Stimulated activated naive CD8-positive, alpha-beta T cell treated with anti-CD3 and anti-CD28 coated beads, Interleukin-15, Interleukin-2, amounts not matched to agents 100 ng/mL and 50 ng/mL, for 24 hours (primary cell): ENCODE results near the gene LAMC2.
"Not testable (repeated sequence)": the region's sequence is repeated elsewhere in the genome, so short reads cannot be mapped to it uniquely, and the experiment has no call there.

Source experiments
- H3K27ac Mint-ChIP-seq: one replicate; pipeline ENCODE4 v1.8.0; 2021; ENCODE audit warnings: mild to moderate bottlenecking, mixed read lengths
- H3K27me3 Mint-ChIP-seq: one replicate; pipeline ENCODE4 v1.8.0; 2021; ENCODE audit warnings: mixed read lengths
- H3K36me3 Mint-ChIP-seq: one replicate; pipeline ENCODE4 v1.8.0; 2021; ENCODE audit warnings: low read depth, mixed read lengths
- H3K4me1 Mint-ChIP-seq: one replicate; pipeline ENCODE4 v1.8.0; 2021; ENCODE audit warnings: low read depth, mixed read lengths
- H3K4me3 Mint-ChIP-seq: one replicate; pipeline ENCODE4 v1.8.0; 2021; ENCODE audit warnings: mild to moderate bottlenecking, mixed read lengths
- H3K9me3 Mint-ChIP-seq: one replicate; pipeline ENCODE4 v1.8.0; 2021; ENCODE audit warnings: mixed read lengths

The LAMC2 gene

GRCh38 chr1:183185941-183186490 is at the start of gene LAMC2:
TSS of gene LAMC2 (plus strand) at chr1:183186264. CDS start at chr1:183186353, 89 bp downstream.
- Mint-ChIP-seq H3K27me3 (peaks cover 17% of the 10 kb centered on the region), H3K9me3 (no peaks in the 10 kb centered on the region), H3K27ac (no peak within 1 kb of the TSS), H3K4me1 (peaks cover 7% of the 10 kb centered on the region), H3K36me3 (no peaks in the 10 kb centered on the region), H3K4me3 (no peak within 1 kb of the TSS)

- Mint-ChIP-seq H3K27ac (no peak overlapping the region), H3K4me3 (no peak overlapping the region), H3K9me3 (no peaks in the 10 kb centered on the region), H3K36me3 (no peaks in the 10 kb centered on the region), H3K4me1 (no peaks in the 10 kb centered on the region), H3K27me3 (no peaks in the 10 kb centered on the region)
Observed at GRCh38 chr1:183137782-183138181, 48.3 kb upstream of the LAMC2 start.

GRCh38 chr1:183138301-183138700 is 47.8 kb upstream of the LAMC2 start:
- H3K36me3 Mint-ChIP-seq = no peaks in the 10 kb centered on the region
- H3K9me3 Mint-ChIP-seq = no peaks in the 10 kb centered on the region
- H3K27me3 Mint-ChIP-seq = no peaks in the 10 kb centered on the region
- H3K27ac Mint-ChIP-seq = no peak overlapping the region
- H3K4me1 Mint-ChIP-seq = no peaks in the 10 kb centered on the region
- no peak overlapping the region for H3K4me3 Mint-ChIP-seq

- H3K9me3 Mint-ChIP-seq = no peaks in the 10 kb centered on the region
- H3K27ac Mint-ChIP-seq = no peak overlapping the region
- H3K4me3 Mint-ChIP-seq = no peak overlapping the region
- no peaks in the 10 kb centered on the region for H3K4me1 Mint-ChIP-seq
- H3K27me3 Mint-ChIP-seq = peaks cover under 1% of the 10 kb centered on the region
- H3K36me3 Mint-ChIP-seq = no peaks in the 10 kb centered on the region
Observed at GRCh38 chr1:183139281-183139942, 46.7 kb upstream of the LAMC2 start.

GRCh38 chr1:183140633-183141032 is 45.4 kb upstream of the LAMC2 start:
- H3K27ac Mint-ChIP-seq = no peak overlapping the region
- no peaks in the 10 kb centered on the region for H3K4me1 Mint-ChIP-seq
- H3K36me3 Mint-ChIP-seq = no peaks in the 10 kb centered on the region
- no peak overlapping the region for H3K4me3 Mint-ChIP-seq
- no peaks in the 10 kb centered on the region for H3K9me3 Mint-ChIP-seq
- peaks cover 4% of the 10 kb centered on the region for H3K27me3 Mint-ChIP-seq

- Mint-ChIP-seq H3K27me3 (peaks cover 4% of the 10 kb centered on the region), H3K36me3 (no peaks in the 10 kb centered on the region), H3K9me3 (no peaks in the 10 kb centered on the region), H3K27ac (no peak overlapping the region), H3K4me3 (no peak overlapping the region), H3K4me1 (no peaks in the 10 kb centered on the region)
Observed at GRCh38 chr1:183142171-183142570, 43.9 kb upstream of the LAMC2 start.

- Mint-ChIP-seq H3K36me3 (no peaks in the 10 kb centered on the region), H3K27me3 (peaks cover 4% of the 10 kb centered on the region), H3K9me3 (no peaks in the 10 kb centered on the region), H3K4me3 (no peak overlapping the region), H3K4me1 (no peaks in the 10 kb centered on the region), H3K27ac (no peak overlapping the region)
Observed at GRCh38 chr1:183143576-183144315, 42.3 kb upstream of the LAMC2 start.

GRCh38 chr1:183144752-183145151 is 41.3 kb upstream of the LAMC2 start:
- H3K36me3 Mint-ChIP-seq = no peaks in the 10 kb centered on the region
- no peak overlapping the region for H3K27ac Mint-ChIP-seq
- peaks cover 4% of the 10 kb centered on the region for H3K27me3 Mint-ChIP-seq
- no peak overlapping the region for H3K4me3 Mint-ChIP-seq
- no peaks in the 10 kb centered on the region for H3K4me1 Mint-ChIP-seq
- no peaks in the 10 kb centered on the region for H3K9me3 Mint-ChIP-seq

- Mint-ChIP-seq H3K36me3 (no peaks in the 10 kb centered on the region), H3K4me1 (no peaks in the 10 kb centered on the region), H3K27ac (no peak overlapping the region), H3K4me3 (no peak overlapping the region), H3K9me3 (no peaks in the 10 kb centered on the region), H3K27me3 (peaks cover 5% of the 10 kb centered on the region)
Observed at GRCh38 chr1:183147735-183148134, 38.3 kb upstream of the LAMC2 start.

- peaks cover 8% of the 10 kb centered on the region for H3K27me3 Mint-ChIP-seq
- H3K4me3 Mint-ChIP-seq = no peak overlapping the region
- H3K36me3 Mint-ChIP-seq = no peaks in the 10 kb centered on the region
- H3K4me1 Mint-ChIP-seq = no peaks in the 10 kb centered on the region
- no peak overlapping the region for H3K27ac Mint-ChIP-seq
- no peaks in the 10 kb centered on the region for H3K9me3 Mint-ChIP-seq
Observed at GRCh38 chr1:183148599-183148998, 37.5 kb upstream of the LAMC2 start.

- no peaks in the 10 kb centered on the region for H3K36me3 Mint-ChIP-seq
- no peak overlapping the region for H3K4me3 Mint-ChIP-seq
- no peaks in the 10 kb centered on the region for H3K4me1 Mint-ChIP-seq
- no peak overlapping the region for H3K27ac Mint-ChIP-seq
- no peaks in the 10 kb centered on the region for H3K9me3 Mint-ChIP-seq
- H3K27me3 Mint-ChIP-seq = peaks cover 12% of the 10 kb centered on the region
Observed at GRCh38 chr1:183149273-183149672, 36.8 kb upstream of the LAMC2 start.

- peaks cover 11% of the 10 kb centered on the region for H3K27me3 Mint-ChIP-seq
- H3K27ac Mint-ChIP-seq, H3K9me3 Mint-ChIP-seq, H3K4me1 Mint-ChIP-seq, H3K4me3 Mint-ChIP-seq, H3K36me3 Mint-ChIP-seq: not testable (repeated sequence)
Observed at GRCh38 chr1:183150032-183150431, 36.0 kb upstream of the LAMC2 start.

GRCh38 chr1:183150445-183150844 is 35.6 kb upstream of the LAMC2 start:
- H3K36me3 Mint-ChIP-seq = no peaks in the 10 kb centered on the region
- H3K27me3 Mint-ChIP-seq = peaks cover 11% of the 10 kb centered on the region
- no peak overlapping the region for H3K27ac Mint-ChIP-seq
- H3K9me3 Mint-ChIP-seq = no peaks in the 10 kb centered on the region
- H3K4me3 Mint-ChIP-seq = no peak overlapping the region
- H3K4me1 Mint-ChIP-seq = no peaks in the 10 kb centered on the region

GRCh38 chr1:183152180-183152579 is 33.9 kb upstream of the LAMC2 start:
- peaks cover 11% of the 10 kb centered on the region for H3K27me3 Mint-ChIP-seq
- no peaks in the 10 kb centered on the region for H3K36me3 Mint-ChIP-seq
- H3K27ac Mint-ChIP-seq = no peak overlapping the region
- no peaks in the 10 kb centered on the region for H3K4me1 Mint-ChIP-seq
- no peaks in the 10 kb centered on the region for H3K9me3 Mint-ChIP-seq
- no peak overlapping the region for H3K4me3 Mint-ChIP-seq

GRCh38 chr1:183155939-183156338 is 30.1 kb upstream of the LAMC2 start:
- no peak overlapping the region for H3K27ac Mint-ChIP-seq
- no peak overlapping the region for H3K4me3 Mint-ChIP-seq
- H3K4me1 Mint-ChIP-seq = no peaks in the 10 kb centered on the region
- H3K27me3 Mint-ChIP-seq = peaks cover 11% of the 10 kb centered on the region
- H3K9me3 Mint-ChIP-seq = no peaks in the 10 kb centered on the region
- no peaks in the 10 kb centered on the region for H3K36me3 Mint-ChIP-seq
